Measurements from ENCODE around the gene MEIKIN. TPM values are rescaled to one million over a fixed set of nuclear protein-coding genes. Genes with fewer than 3 reads are reported as not detected.

MEIKIN gene
- total RNA-seq, 1 experiment from 2014 or later, result not detected

DNA sequence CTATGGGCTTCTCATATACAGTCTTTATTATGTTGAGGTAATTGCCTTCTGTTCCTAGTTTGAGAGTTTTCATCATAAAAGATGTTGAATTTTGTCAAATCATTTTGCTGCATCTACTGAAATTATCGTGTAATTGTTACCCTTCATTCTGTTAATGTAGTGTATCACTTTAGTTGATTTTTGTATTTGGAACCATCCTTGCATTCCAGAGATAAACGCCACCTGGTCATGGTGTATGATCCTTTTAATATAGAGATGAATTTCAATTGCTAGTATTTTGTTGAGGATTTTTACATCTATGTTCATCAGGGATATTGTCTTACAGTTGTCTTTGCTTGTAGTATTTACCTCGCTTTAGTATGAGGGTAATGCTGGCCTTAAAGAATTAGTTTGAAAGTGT is 19.3 kb downstream of the MEIKIN start:
- H2AFZ ChIP-seq (ENCODE audit: low read length), result no peak overlapping the region
- no peak overlapping the region for H2BK20ac ChIP-seq (ENCODE audit: low read depth, low read length, poor library complexity, severe bottlenecking)
- no CpG with 5 or more reads among the region's 3 CpGs for WGBS (ENCODE audit: extremely low coverage, insufficient read length, low lambda C conversion rate)
- no peaks in the 10 kb centered on the region for H4K20me1 ChIP-seq (ENCODE audit: control insufficient read depth, insufficient read depth, insufficient read length)
- TF ChIP-seq, protein P1, sequence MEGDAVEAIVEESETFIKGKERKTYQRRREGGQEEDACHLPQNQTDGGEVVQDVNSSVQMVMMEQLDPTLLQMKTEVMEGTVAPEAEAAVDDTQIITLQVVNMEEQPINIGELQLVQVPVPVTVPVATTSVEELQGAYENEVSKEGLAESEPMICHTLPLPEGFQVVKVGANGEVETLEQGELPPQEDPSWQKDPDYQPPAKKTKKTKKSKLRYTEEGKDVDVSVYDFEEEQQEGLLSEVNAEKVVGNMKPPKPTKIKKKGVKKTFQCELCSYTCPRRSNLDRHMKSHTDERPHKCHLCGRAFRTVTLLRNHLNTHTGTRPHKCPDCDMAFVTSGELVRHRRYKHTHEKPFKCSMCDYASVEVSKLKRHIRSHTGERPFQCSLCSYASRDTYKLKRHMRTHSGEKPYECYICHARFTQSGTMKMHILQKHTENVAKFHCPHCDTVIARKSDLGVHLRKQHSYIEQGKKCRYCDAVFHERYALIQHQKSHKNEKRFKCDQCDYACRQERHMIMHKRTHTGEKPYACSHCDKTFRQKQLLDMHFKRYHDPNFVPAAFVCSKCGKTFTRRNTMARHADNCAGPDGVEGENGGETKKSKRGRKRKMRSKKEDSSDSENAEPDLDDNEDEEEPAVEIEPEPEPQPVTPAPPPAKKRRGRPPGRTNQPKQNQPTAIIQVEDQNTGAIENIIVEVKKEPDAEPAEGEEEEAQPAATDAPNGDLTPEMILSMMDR (conservative IDR thresholded peaks at IDR 0.05), result no peak
- H3K23me2 ChIP-seq (ENCODE audit: insufficient read length, low read depth, low read length, poor library complexity, severe bottlenecking), result no peaks in the 10 kb centered on the region
- no peak overlapping the region for H3K18ac ChIP-seq (ENCODE audit: insufficient read length, low read depth, low read length)
- H2BK12ac ChIP-seq (ENCODE audit: insufficient read length, low read depth, low read length), result no peak overlapping the region
- H4K8ac ChIP-seq (replicated peaks; ENCODE audit: insufficient read length, low read depth, low read length), result no peak overlapping the region
- no peak overlapping the region for H3K14ac ChIP-seq (ENCODE audit: insufficient read depth, low read length)
- H2AK5ac ChIP-seq (ENCODE audit: insufficient read length, low read length), result no peak overlapping the region
- Mint-ChIP-seq H3K36me3 (ENCODE audit: insufficient read depth in 1 of 3, low read depth in 3 of 3) (peaks cover 3 to 10% (median 3%) of the 10 kb centered on the region in 3 experiments; a peak in 5 of 7 replicates), H3K27me3 (ENCODE audit: low read depth) (no peaks in the 10 kb centered on the region; the same call in 1 of the 2 replicates), H3K4me1 (no peaks in the 10 kb centered on the region), H3K9me3 (peaks cover 34 to 38% of the 10 kb centered on the region in 2 experiments), H3K27ac (no peak overlapping the region), H3K4me3 (no peak overlapping the region)
- H3K4me2 ChIP-seq (ENCODE audit: insufficient read depth, insufficient read length, low read length), result no peak overlapping the region
- H4K5ac ChIP-seq (ENCODE audit: insufficient read length, low read depth, low read length), result no peak overlapping the region
- H3K79me2 ChIP-seq (ENCODE audit: insufficient read depth, low read length), result no peaks in the 10 kb centered on the region
- H2BK120ac ChIP-seq (ENCODE audit: low read depth, low read length, poor library complexity, severe bottlenecking), result no peak overlapping the region
- H3K23ac ChIP-seq (ENCODE audit: insufficient read length, low read depth, low read length), result no peak overlapping the region
- no peak overlapping the region for H3K27ac ChIP-seq (ENCODE audit: insufficient read length, low read depth, low read length)
- no peaks in the 10 kb centered on the region for H3K4me1 ChIP-seq (ENCODE audit: insufficient read depth, low read length)
- no peak overlapping the region for H2BK5ac ChIP-seq (ENCODE audit: insufficient read length, low read length)
- H4K91ac ChIP-seq (ENCODE audit: insufficient read length, low read depth, low read length), result no peak overlapping the region
- H3T11ph ChIP-seq (ENCODE audit: low read length), result no peak overlapping the region
- DNase-seq, result no peak
- no peaks in the 10 kb centered on the region for H3K9me3 ChIP-seq (ENCODE audit: control insufficient read depth, low read depth, low read length)
- H2BK15ac ChIP-seq (ENCODE audit: low read depth, low read length), result no peak overlapping the region
- H3K56ac ChIP-seq (ENCODE audit: insufficient read length, low read depth, low read length), result no peak overlapping the region
- no peak overlapping the region for H3K9ac ChIP-seq (ENCODE audit: extremely low read depth, insufficient read length, low read length)
- no peak overlapping the region for H3K4ac ChIP-seq (ENCODE audit: low read depth, low read length)
- H3K79me1 ChIP-seq (ENCODE audit: insufficient read depth, low read depth, low read length, poor library complexity, severe bottlenecking), result no peaks in the 10 kb centered on the region
- H3K27me3 ChIP-seq (ENCODE audit: insufficient read depth, low read length), result no peaks in the 10 kb centered on the region

All from H9 (cell line).